HT1080 (cell line): ENCODE measurements around the gene FAM186B. TPM values are rescaled to one million over a fixed set of nuclear protein-coding genes. Genes with fewer than 3 reads are reported as not detected.

Experiments
- DNase-seq: peaks from one replicate; pipeline ENCODE4 v3.0.0-alpha.2; 2015; ENCODE audit warnings: low read depth
- small RNA-seq: library from RNA; depleted of rRNA; stranded (forward); fragments of <200 nt; gene quantifications from one replicate; pipeline ENCODE3, GENCODE V24; 2014
- total RNA-seq: library from RNA; depleted of rRNA; stranded (reverse); fragments of >200 nt; shearing (Covaris generic); gene quantifications from 2 replicates; pipeline ENCODE4 v1.2.3, GENCODE V29; 2014; rRNA removed

FAM186B gene
- total RNA-seq, 1 experiment from 2014 or later, result 0.64 TPM

DNA sequence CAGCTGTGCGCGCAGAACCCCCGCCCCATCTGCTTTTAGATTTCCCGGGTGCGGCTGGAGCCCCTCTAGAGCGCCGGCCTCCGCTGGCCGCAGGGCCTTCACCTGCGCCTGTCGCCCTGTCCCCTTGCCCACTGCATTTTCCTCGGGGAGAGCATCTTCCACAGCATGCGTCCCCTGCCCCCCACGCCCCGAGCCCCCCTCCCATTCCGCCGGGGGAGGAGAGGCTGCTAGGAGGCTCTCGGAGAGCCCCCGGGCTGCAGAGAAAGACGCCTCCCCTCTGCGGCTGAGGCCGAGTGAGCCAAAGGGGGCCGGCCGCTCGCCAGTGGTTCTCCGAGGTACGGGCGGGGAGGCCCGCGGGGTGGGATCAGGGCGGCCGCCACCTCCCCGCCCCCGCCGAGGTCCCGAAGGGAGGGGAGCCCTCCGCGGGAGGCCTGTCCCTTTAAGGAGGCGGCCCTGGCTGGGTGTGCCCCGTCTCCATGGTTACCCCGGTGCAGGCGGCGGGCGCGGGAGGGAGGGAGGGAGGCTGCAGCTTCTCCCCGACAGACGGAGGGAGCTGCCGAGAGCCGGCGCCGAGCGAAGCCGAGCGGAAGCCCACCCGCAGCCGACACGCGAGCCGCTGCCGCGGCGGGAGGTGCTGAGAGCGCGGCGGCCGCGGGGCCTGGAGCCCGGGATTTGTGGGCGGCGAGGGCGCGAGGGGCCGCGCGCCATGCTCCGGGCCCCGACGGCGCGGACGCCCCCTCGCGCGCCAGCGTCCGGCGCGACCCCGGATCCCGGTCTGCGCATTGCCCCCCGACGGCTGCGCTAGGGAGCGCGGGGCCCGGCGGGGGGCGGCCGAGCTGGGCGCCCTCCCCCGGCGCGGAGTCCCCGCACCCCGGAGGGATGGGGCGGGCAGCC, 66.7 kb downstream of the FAM186B start, which contains the start of gene KCNH3:
TSS of gene KCNH3 (plus strand) at position 521 of the 894 bp plus-strand sequence. CDS start 387 bp downstream, outside the sequence.
- peak; percentile 63 for DNase-seq

DNA sequence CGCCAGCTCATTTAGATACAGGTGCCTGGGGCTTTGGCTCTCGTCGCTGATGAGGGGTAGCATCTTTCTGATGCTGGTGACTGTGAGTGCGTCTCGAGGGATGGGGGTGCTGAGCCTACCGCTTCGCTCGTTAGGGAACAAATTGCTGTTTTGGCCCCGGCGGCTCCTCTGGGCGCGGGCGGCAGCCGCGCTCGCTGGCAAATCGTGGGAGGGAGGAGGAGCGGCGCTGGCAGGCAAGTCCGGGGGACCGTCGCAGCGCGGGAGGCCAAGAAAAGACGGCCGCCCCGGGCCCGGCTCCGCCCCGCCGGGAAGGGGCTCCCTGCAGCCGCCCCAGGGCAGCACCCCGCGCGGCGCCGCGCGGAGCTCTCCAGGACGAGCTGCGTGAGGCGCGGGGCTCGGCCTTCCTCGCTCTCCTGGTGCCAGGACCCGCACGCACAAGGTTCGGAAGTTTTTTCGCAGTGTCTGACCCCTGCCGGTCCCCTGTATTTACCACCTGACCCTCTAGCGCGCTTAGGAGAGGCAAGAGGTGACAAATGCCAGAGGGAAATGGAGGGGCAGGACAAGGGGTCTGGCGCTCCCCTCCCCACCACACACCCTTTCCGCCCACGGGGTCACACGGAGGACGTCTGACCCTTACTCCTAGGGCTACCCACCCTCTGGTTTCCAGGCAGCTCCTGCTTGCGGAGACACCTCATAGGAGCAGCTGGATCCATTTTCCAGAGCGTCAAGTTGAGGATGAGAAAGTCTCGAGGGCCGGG, 67.5 kb downstream of the FAM186B start:
- DNase-seq, result no peak

Small RNA genes within 50 kb of the gene (small RNA-seq; reads per million reads assigned to genes)
- gene HIGD1AP9, result not detected
- not detected for gene POLR2KP1
- gene RNU6-834P, result not detected

Other genes with a start within 250 kb of the FAM186B start
- gene SPATS2, start 238.2 kb downstream of the FAM186B start, total RNA-seq, result 30.4 and 39.4 TPM in 2 replicates
- gene KCNH3, start 66.6 kb downstream of the FAM186B start, total RNA-seq, result 4.7 and 5.2 TPM in 2 replicates
- gene MCRS1, start 37.5 kb downstream of the FAM186B start, total RNA-seq, result 99.1 and 106 TPM in 2 replicates
- gene PRPF40B, start 17.9 kb upstream of the FAM186B start, total RNA-seq, result 10.1 and 10.5 TPM in 2 replicates
- 42.3 and 44.5 TPM in 2 replicates for gene FMNL3, start 101.8 kb upstream of the FAM186B start, total RNA-seq
- 419 and 532 TPM in 2 replicates for gene TMBIM6, start 135.9 kb upstream of the FAM186B start, total RNA-seq
- 19.6 and 22.2 TPM in 2 replicates for gene NCKAP5L, start 222.8 kb upstream of the FAM186B start, total RNA-seq
- 2.4 and 3.3 TPM in 2 replicates for gene BCDIN3D, start 237.5 kb upstream of the FAM186B start, total RNA-seq